ENCODE data around the gene IL17RB.

- TF ChIP-seq CTCF (IDR thresholded peaks at IDR 0.05): no peak
- TF ChIP-seq EZH2 (IDR thresholded peaks at IDR 0.05; ENCODE audit: borderline replicate concordance, insufficient read depth, low read depth, low read length, poor library complexity, severe bottlenecking): no peak
These were observed 41.5 kb upstream of the IL17RB start for GRCh38 chr3:53804697-53805462.

All from B cell (primary cell).